Right renal pelvis (tissue), 4 donors: ENCODE results near the gene C15orf39. TPM values are rescaled to one million over a fixed set of nuclear protein-coding genes. Genes with fewer than 3 reads are reported as not detected.
"Not testable (repeated sequence)": the region's sequence is repeated elsewhere in the genome, so short reads cannot be mapped to it uniquely, and the experiment has no call there.

Experiments
- DNase-seq, 4 donors: peaks; one replicate each; pipeline ENCODE4 v3.0.0-alpha.2; 2013; ENCODE audit warnings: low read depth in 4 of 4, low spot score in 3 of 4, missing footprints in 1 of 4
- polyA plus RNA-seq, 4 donors: library from polyadenylated mRNA; unstranded; fragments of 120-200 nt; gene quantifications; one replicate each; pipeline ENCODE4 v1.2.1, GENCODE V29; 2013; ENCODE audit not compliant: insufficient read length in 4 of 4

Gene C15orf39
- polyA plus RNA-seq, 4 donors = 8.8 to 12.1 (median 9.6) TPM

DNA sequence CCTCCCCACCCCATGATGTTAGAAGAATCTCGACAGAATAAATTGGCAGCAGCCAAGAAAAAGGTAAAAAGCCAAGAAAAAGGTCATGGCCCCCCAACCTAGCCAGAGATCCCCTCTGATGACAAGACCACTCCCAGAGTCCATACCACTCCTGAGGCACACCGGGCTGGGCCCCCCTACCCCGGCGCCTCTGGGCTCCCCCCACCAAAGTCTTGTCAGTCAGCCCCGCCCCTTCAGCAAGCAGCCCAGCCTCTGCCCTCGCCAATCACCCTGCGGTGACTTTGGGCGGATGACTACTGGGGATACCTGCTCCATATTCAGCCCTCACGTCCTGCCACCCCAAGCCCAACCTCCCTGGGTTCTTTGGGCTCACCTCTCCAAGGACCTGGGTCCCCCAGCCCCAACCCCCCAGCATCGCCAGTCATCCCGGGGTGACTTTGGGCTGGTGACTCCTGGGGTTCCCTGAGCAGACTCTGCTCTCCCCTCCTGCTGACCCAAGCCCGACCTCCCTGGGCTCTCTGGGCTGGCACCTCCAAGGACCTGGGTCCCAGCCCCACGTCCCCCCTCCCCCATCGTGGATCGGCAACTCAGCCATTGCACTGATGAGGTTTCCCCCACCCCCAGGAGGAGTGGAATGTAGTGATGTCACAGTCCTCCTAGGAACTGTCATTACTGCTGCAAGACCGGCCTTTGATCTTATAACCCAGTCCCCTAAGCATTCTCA is 57.1 kb downstream of the C15orf39 start:
- DNase-seq = not testable (repeated sequence)

DNA sequence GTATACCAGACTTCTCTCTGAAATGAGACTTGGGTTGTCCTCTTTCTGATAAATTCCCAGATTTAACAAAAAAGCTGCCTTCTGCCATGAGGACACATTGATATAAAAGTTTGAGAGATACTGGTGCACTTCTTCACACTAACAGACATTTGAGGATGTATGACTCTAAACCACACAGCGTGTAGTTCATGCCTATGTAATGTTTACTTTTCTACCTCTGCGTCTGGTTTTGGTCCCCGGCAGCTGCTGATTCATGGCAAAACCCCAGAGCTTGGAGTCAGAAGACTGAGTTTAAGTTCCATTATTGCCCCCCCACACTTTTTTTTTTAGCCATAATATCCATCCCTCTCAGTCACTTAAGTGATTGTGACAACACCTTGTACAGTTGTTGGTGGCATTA is 58.2 kb downstream of the C15orf39 start:
- DNase-seq = not testable (repeated sequence)

Other genes starting within 250 kb of the C15orf39 start
- 1 to 10 TPM; 2.5 to 3.0 (median 2.7) TPM for gene RPP25, start 245.1 kb upstream of the C15orf39 start, polyA plus RNA-seq
- gene SCAMP5, start 206.3 kb upstream of the C15orf39 start, polyA plus RNA-seq = 10 to 100 TPM; 18.8 to 28.3 (median 22.6) TPM
- 10 to 100 TPM; 10.4 to 13.8 (median 13.0) TPM for gene PPCDC, start 178.3 kb upstream of the C15orf39 start, polyA plus RNA-seq
- gene GOLGA6C, start 56.5 kb downstream of the C15orf39 start, polyA plus RNA-seq = not detected
- under 1 TPM; 0.10 to 0.32 (median 0.20) TPM for gene GOLGA6D, start 81.0 kb downstream of the C15orf39 start, polyA plus RNA-seq
- 100 to 1,000 TPM in 1 of 4 donors, 10 to 100 TPM in 3; 84.8 to 115 (median 90.2) TPM for gene COMMD4, start 134.2 kb downstream of the C15orf39 start, polyA plus RNA-seq
- gene NEIL1, start 145.2 kb downstream of the C15orf39 start, polyA plus RNA-seq = 10 to 100 TPM; 15.4 to 26.2 (median 19.1) TPM
- 100 to 1,000 TPM in 3 of 4 donors, 10 to 100 TPM in 1; 89.4 to 163 (median 135) TPM for gene MAN2C1, start 166.7 kb downstream of the C15orf39 start, polyA plus RNA-seq
- 10 to 100 TPM; 51.7 to 62.2 (median 60.4) TPM for gene SIN3A, start 249.8 kb downstream of the C15orf39 start, polyA plus RNA-seq